ENCODE measurements around the gene SH3BGRL3.
"Not testable (repeated sequence)": the region's sequence is repeated elsewhere in the genome, so short reads cannot be mapped to it uniquely, and the experiment has no call there.

The SH3BGRL3 gene

GRCh38 chr1:26323382-26323781 is 43.5 kb downstream of the SH3BGRL3 start:
- POLR2A ChIA-PET: no interaction called here
- no peak for TF ChIP-seq FOXM1 (IDR thresholded peaks at IDR 0.05; ENCODE audit: borderline replicate concordance)
- no peak for TF ChIP-seq NFRKB (IDR thresholded peaks at IDR 0.05)
- TF ChIP-seq ELF4 (IDR thresholded peaks at IDR 0.05): no peak
- no peak for TF ChIP-seq ZNF384 (IDR thresholded peaks at IDR 0.05)
- TF ChIP-seq CTBP1 (IDR thresholded peaks at IDR 0.05; ENCODE audit: borderline replicate concordance): no peak
- no peak for TF ChIP-seq BHLHE40 (IDR thresholded peaks at IDR 0.05; ENCODE audit: borderline replicate concordance)
- no peak for TF ChIP-seq FOXK2 (IDR thresholded peaks at IDR 0.05)
- no peak for TF ChIP-seq PKNOX1 (IDR thresholded peaks at IDR 0.05)
- TF ChIP-seq SP1 (IDR thresholded peaks at IDR 0.05): no peak
- no peak for DNase-seq (ENCODE audit: extremely low spot score)
- CTCF ChIA-PET: interaction anchor here (1.5 kb wide), 1 partner anchor 48 kb away, joined by 4 read pairs; no protein-coding TSS in a partner anchor

- CTCF ChIA-PET: interaction anchor here (0.8 kb wide), 1 partner anchor 40 kb away, joined by 3 read pairs; no protein-coding TSS in a partner anchor
- TF ChIP-seq NFRKB (IDR thresholded peaks at IDR 0.05) (no peak), LEF1 (IDR thresholded peaks at IDR 0.05; ENCODE audit: borderline replicate concordance) (no peak), FOXM1 (IDR thresholded peaks at IDR 0.05; ENCODE audit: borderline replicate concordance) (no peak), BHLHE40 (IDR thresholded peaks at IDR 0.05; ENCODE audit: borderline replicate concordance) (no peak), ZNF384 (IDR thresholded peaks at IDR 0.05) (no peak)
- DNase-seq (ENCODE audit: extremely low spot score): no peak
- POLR2A ChIA-PET: no interaction called here
Observed at GRCh38 chr1:26324550-26324949, 44.7 kb downstream of the SH3BGRL3 start.

- TF ChIP-seq ZNF384 (IDR thresholded peaks at IDR 0.05): no peak
- no peak for TF ChIP-seq HDGF (IDR thresholded peaks at IDR 0.05; ENCODE audit: borderline replicate concordance)
- no peak for TF ChIP-seq ELF4 (IDR thresholded peaks at IDR 0.05)
- no peak for TF ChIP-seq BHLHE40 (IDR thresholded peaks at IDR 0.05; ENCODE audit: borderline replicate concordance)
- TF ChIP-seq ARNT (IDR thresholded peaks at IDR 0.05): no peak
- TF ChIP-seq TARDBP (IDR thresholded peaks at IDR 0.05): no peak
- no peak for TF ChIP-seq SP1 (IDR thresholded peaks at IDR 0.05)
- TF ChIP-seq NFRKB (IDR thresholded peaks at IDR 0.05): no peak
- no peak for TF ChIP-seq CTBP1 (IDR thresholded peaks at IDR 0.05; ENCODE audit: borderline replicate concordance)
- no peak for TF ChIP-seq L3MBTL2 (conservative IDR thresholded peaks at IDR 0.05)
- TF ChIP-seq FOXK2 (IDR thresholded peaks at IDR 0.05): no peak
- no peak for TF ChIP-seq PKNOX1 (IDR thresholded peaks at IDR 0.05)
- no peak for TF ChIP-seq LEF1 (IDR thresholded peaks at IDR 0.05; ENCODE audit: borderline replicate concordance)
- no peak for TF ChIP-seq FOXA1 (IDR thresholded peaks at IDR 0.05)
- no peak for TF ChIP-seq FOXM1 (IDR thresholded peaks at IDR 0.05; ENCODE audit: borderline replicate concordance)
- ChIA-PET CTCF (interaction anchor here (0.7 to 1.9 kb wide), 3 partner anchors 11 to 88 kb away, joined by 3 to 5 read pairs (median 4); no protein-coding TSS in a partner anchor), POLR2A (interaction anchor here (1.0 kb wide), 1 partner anchor 20 kb away, joined by 4 read pairs; no protein-coding TSS in a partner anchor)
- DNase-seq (ENCODE audit: extremely low spot score): no peak
Observed at GRCh38 chr1:26327956-26328362, 48.1 kb downstream of the SH3BGRL3 start.

- no peak for DNase-seq (ENCODE audit: extremely low spot score)
- TF ChIP-seq ZNF384 (IDR thresholded peaks at IDR 0.05) (no peak), CTBP1 (IDR thresholded peaks at IDR 0.05; ENCODE audit: borderline replicate concordance) (no peak), SP1 (IDR thresholded peaks at IDR 0.05) (no peak), SUZ12 (IDR thresholded peaks at IDR 0.05) (no peak), BHLHE40 (IDR thresholded peaks at IDR 0.05; ENCODE audit: borderline replicate concordance) (no peak), HDGF (IDR thresholded peaks at IDR 0.05; ENCODE audit: borderline replicate concordance) (no peak), FOXA1 (IDR thresholded peaks at IDR 0.05) (no peak)
- ChIA-PET CTCF (interaction anchor here (0.7 to 1.9 kb wide), 4 partner anchors 11 to 95 kb away, joined by 3 to 5 read pairs (median 4); partner anchors contain the start of gene CEP85), POLR2A (interaction anchor here (1.0 kb wide), 1 partner anchor 19 kb away, joined by 4 read pairs; no protein-coding TSS in a partner anchor)
Observed at GRCh38 chr1:26328597-26328996, 48.7 kb downstream of the SH3BGRL3 start.

- CTCF ChIA-PET: interaction anchor here (1.0 to 1.4 kb wide), 3 partner anchors 34 to 95 kb away, joined by 3 to 7 read pairs (median 4); partner anchors contain the start of gene CEP85
- POLR2A ChIA-PET; DNase-seq (ENCODE audit: extremely low spot score): not testable (repeated sequence)
Observed at GRCh38 chr1:26329380-26329779, 49.5 kb downstream of the SH3BGRL3 start.

GRCh38 chr1:26330276-26330675 is 50.4 kb downstream of the SH3BGRL3 start:
- POLR2A ChIA-PET: no interaction called here
- CTCF ChIA-PET: interaction anchor here (1.0 to 1.4 kb wide), 2 partner anchors 33 to 46 kb away, joined by 3 to 7 read pairs; no protein-coding TSS in a partner anchor
- DNase-seq (ENCODE audit: extremely low spot score): no peak
- TF ChIP-seq CTBP1 (IDR thresholded peaks at IDR 0.05; ENCODE audit: borderline replicate concordance) (no peak), PKNOX1 (IDR thresholded peaks at IDR 0.05) (no peak), ELF4 (IDR thresholded peaks at IDR 0.05) (no peak)

Measured in HEK293T (cell line).